HUES48 (cell line): Measurements from ENCODE around the gene ASTN2.

ENCODE experiments used
- H3K27ac ChIP-seq: one replicate; pipeline ENCODE4 v1.7.0; 2013; ENCODE audit warnings: low read depth, low read length, inconsistent platforms
- H3K27me3 ChIP-seq: 2 replicates; pipeline ENCODE4 v1.6.1; 2013; ENCODE audit warnings: mild to moderate bottlenecking, low read length; ENCODE audit not compliant: control insufficient read depth, insufficient read depth
- H3K36me3 ChIP-seq: 2 replicates; pipeline ENCODE4 v1.6.1; 2013; ENCODE audit warnings: low read length; ENCODE audit not compliant: control insufficient read depth, insufficient read depth
- H3K4me1 ChIP-seq: 2 replicates; pipeline ENCODE4 v1.6.1; 2013; ENCODE audit warnings: mild to moderate bottlenecking, low read length; ENCODE audit not compliant: control insufficient read depth, insufficient read depth
- H3K4me3 ChIP-seq: 2 replicates; pipeline ENCODE4 v1.5.1; 2013; ENCODE audit warnings: mild to moderate bottlenecking, low read depth, low read length
- H3K9ac ChIP-seq: 2 replicates; pipeline ENCODE4 v1.6.1; 2013; ENCODE audit warnings: mild to moderate bottlenecking, low read depth, low read length, moderate library complexity
- H3K9me3 ChIP-seq: 2 replicates; pipeline ENCODE4 v1.6.1; 2013; ENCODE audit warnings: low read length; ENCODE audit not compliant: control insufficient read depth, insufficient read depth

ASTN2 gene

DNA sequence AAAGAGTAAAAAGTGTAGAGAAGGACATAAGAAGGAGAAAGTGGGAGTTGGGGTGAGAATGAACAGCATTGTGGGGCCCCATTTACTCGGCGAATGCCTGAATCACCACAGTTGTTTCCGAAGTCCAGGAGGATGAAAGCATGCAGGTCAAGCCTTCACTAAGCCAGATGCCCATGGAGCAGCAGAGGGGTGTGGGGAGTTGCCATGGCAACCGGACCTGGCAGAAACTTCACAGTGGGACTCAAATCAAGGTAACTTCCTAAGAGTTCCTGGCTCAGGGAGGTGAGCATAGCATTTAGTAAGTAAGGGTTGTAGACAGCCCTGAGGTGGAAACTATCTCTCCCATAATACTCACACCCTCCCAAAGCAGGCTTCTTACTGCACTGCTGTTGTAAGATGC lies 370.6 kb downstream of the ASTN2 start:
- H3K9ac ChIP-seq: no peak overlapping the region
- H3K9me3 ChIP-seq: no peaks in the 10 kb centered on the region
- no peaks in the 10 kb centered on the region for H3K27me3 ChIP-seq
- peaks cover 8% of the 10 kb centered on the region; the same call in 1 of the 2 replicates for H3K4me1 ChIP-seq
- H3K36me3 ChIP-seq: no peaks in the 10 kb centered on the region
- H3K27ac ChIP-seq: no peak overlapping the region
- no peak overlapping the region for H3K4me3 ChIP-seq

DNA sequence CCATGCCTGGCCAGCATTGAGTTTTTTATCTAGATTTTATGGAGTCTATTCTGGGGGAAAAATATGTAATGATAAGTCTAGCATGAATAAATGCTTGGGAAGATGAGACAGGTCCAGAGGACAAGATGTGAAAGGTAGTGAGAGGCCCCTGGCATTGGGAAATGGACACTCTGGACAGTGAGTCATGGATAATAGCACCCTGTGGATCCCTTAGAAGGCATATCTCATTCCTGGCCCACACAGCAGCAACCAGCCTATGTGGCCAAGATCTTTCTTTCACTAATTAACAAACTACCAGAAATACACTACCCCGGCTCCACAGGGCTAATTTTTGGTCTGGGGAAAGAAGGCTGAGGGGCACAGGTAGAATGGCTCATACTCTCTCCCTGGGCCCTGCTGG lies 371.7 kb downstream of the ASTN2 start:
- no peaks in the 10 kb centered on the region for H3K36me3 ChIP-seq
- H3K27ac ChIP-seq: no peak overlapping the region
- H3K4me1 ChIP-seq: peaks cover 8% of the 10 kb centered on the region; the same call in 1 of the 2 replicates

GRCh38 chr9:117035546-117035945 lies 379.3 kb downstream of the ASTN2 start:
- H3K27me3 ChIP-seq: no peaks in the 10 kb centered on the region
- H3K9ac ChIP-seq: no peak overlapping the region
- H3K27ac ChIP-seq: no peak overlapping the region
- H3K36me3 ChIP-seq: no peaks in the 10 kb centered on the region
- no peak overlapping the region for H3K4me3 ChIP-seq
- no peaks in the 10 kb centered on the region for H3K9me3 ChIP-seq
- no peaks in the 10 kb centered on the region for H3K4me1 ChIP-seq

More for the DNA sequence above, 371.7 kb downstream of the ASTN2 start:
- Histone ChIP-seq H3K27me3 (no peaks in the 10 kb centered on the region), H3K9me3 (no peaks in the 10 kb centered on the region), H3K9ac (no peak overlapping the region), H3K4me3 (no peak overlapping the region)

DNA sequence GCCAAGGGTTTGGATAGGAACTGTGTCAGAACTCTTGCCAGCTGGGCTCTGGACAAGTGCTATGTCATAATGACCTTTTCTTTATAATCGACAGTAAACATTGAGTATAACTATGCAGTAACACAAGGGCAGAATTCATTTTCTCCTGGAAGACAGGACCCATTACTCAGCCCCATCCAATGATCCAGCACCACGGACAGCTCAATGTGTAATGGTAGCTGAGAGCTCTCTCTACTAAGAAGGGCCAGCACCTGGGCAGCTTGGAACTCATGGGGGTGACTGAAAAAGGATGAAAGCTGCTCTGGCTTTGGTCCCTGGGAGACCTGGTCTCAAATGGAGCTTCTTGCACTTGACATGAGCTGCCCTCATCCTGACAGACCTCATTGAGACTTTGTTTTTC lies 380.0 kb downstream of the ASTN2 start:
- H3K4me1 ChIP-seq: no peaks in the 10 kb centered on the region
- H3K9me3 ChIP-seq: no peaks in the 10 kb centered on the region
- no peak overlapping the region for H3K9ac ChIP-seq
- H3K4me3 ChIP-seq: no peak overlapping the region
- no peaks in the 10 kb centered on the region for H3K27me3 ChIP-seq
- H3K27ac ChIP-seq: no peak overlapping the region
- no peaks in the 10 kb centered on the region for H3K36me3 ChIP-seq

DNA sequence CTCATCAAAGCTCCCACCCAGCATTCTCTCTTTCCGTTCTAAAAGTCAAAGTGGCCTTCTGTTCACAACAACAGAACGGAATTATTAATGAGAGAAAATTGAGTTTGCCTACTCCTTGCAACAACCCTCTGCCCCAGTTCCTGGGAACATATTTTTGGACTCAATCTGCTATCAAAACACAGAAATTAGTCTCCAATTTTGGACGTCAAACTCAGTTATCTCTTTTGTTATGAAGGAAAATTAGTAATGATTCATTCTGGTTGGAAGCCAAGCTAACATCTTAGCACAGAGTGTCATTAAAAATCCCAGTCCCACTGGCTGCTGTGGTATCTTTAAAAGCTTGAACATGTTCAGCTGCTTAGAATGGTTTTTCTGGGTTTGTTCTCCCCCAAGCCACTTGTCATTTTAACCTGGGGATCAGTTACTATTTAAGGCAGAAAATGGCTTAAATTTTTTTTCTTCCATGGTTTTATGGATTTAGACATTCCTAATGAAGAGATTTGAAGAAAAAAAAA lies 384.5 kb downstream of the ASTN2 start:
- no peaks in the 10 kb centered on the region for H3K36me3 ChIP-seq
- no peak overlapping the region for H3K9ac ChIP-seq
- no peaks in the 10 kb centered on the region for H3K27me3 ChIP-seq
- no peaks in the 10 kb centered on the region for H3K9me3 ChIP-seq
- no peaks in the 10 kb centered on the region for H3K4me1 ChIP-seq
- no peak overlapping the region for H3K4me3 ChIP-seq
- H3K27ac ChIP-seq: no peak overlapping the region

DNA sequence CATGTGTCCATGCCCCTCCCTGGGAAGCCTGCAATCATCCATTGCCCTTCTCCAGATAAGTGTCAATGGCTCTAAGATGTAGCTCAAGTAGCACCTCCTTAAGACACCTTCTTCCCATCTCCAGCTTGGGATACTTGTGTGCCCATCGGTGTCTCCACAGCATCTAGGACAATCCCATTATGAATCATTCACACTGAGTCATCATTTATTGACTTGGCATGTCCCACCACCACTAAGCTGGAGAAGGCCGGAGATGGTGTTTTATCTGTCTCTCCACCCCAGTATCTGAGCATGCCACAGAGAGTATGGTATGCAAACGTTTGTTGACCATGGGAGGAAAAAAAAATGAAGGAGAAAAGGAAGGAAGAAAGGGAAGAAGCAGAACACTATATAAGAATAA lies 385.5 kb downstream of the ASTN2 start:
- Histone ChIP-seq H3K4me3 (no peak overlapping the region), H3K9ac (no peak overlapping the region), H3K4me1 (no peaks in the 10 kb centered on the region), H3K27ac (no peak overlapping the region), H3K36me3 (no peaks in the 10 kb centered on the region), H3K9me3 (no peaks in the 10 kb centered on the region), H3K27me3 (no peaks in the 10 kb centered on the region)

GRCh38 chr9:117028103-117028858 lies 386.6 kb downstream of the ASTN2 start:
- H3K36me3 ChIP-seq: no peaks in the 10 kb centered on the region
- no peak overlapping the region for H3K9ac ChIP-seq
- H3K9me3 ChIP-seq: no peaks in the 10 kb centered on the region
- no peak overlapping the region for H3K27ac ChIP-seq
- peaks cover 2% of the 10 kb centered on the region for H3K4me1 ChIP-seq
- H3K4me3 ChIP-seq: no peak overlapping the region
- H3K27me3 ChIP-seq: no peaks in the 10 kb centered on the region

GRCh38 chr9:117021906-117022305 lies 393.0 kb downstream of the ASTN2 start:
- H3K4me3 ChIP-seq: no peak overlapping the region
- peaks cover 26% of the 10 kb centered on the region for H3K4me1 ChIP-seq
- H3K36me3 ChIP-seq: no peaks in the 10 kb centered on the region
- H3K27me3 ChIP-seq: no peaks in the 10 kb centered on the region
- no peak overlapping the region for H3K27ac ChIP-seq
- no peaks in the 10 kb centered on the region for H3K9me3 ChIP-seq
- H3K9ac ChIP-seq: no peak overlapping the region

- H3K27me3 ChIP-seq: no peaks in the 10 kb centered on the region
- no peak overlapping the region for H3K9ac ChIP-seq
- H3K4me3 ChIP-seq: no peak overlapping the region
- no peaks in the 10 kb centered on the region for H3K9me3 ChIP-seq
- peaks cover 26% of the 10 kb centered on the region for H3K4me1 ChIP-seq
- no peaks in the 10 kb centered on the region for H3K36me3 ChIP-seq
- no peak overlapping the region for H3K27ac ChIP-seq
Observed at GRCh38 chr9:117018966-117019617, 395.8 kb downstream of the ASTN2 start.

DNA sequence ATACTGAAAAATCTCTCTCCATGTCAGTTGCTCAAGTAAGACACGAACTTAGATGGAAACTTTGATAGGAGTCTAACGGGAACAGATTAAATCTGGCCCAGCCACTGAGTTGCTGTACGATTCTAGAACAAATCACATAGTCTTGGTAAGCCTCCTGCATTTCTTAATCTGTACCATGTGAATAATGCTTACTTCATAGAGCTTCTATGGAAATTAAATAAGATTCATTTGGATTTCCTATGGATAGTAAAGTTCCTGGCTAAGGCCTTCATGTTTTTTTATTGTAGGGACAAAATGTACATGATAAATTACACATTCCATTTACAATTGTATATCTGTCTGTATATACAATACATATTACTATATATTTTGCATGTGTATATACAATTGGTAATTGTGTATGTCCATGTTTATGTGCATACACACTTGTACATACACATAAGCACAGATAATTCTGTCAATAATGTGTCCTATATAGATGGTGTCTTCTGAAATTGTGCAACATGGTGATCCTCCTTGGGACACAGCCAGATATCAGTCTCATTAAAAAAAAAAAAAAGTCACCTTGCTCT lies 397.4 kb downstream of the ASTN2 start:
- no peaks in the 10 kb centered on the region for H3K36me3 ChIP-seq
- no peaks in the 10 kb centered on the region for H3K27me3 ChIP-seq
- H3K27ac ChIP-seq: no peak overlapping the region
- H3K9ac ChIP-seq: no peak overlapping the region
- peaks cover 19% of the 10 kb centered on the region for H3K4me1 ChIP-seq
- no peaks in the 10 kb centered on the region for H3K9me3 ChIP-seq
- H3K4me3 ChIP-seq: no peak overlapping the region

- Histone ChIP-seq H3K9me3 (no peaks in the 10 kb centered on the region), H3K36me3 (no peaks in the 10 kb centered on the region), H3K9ac (no peak overlapping the region), H3K4me3 (no peak overlapping the region), H3K27ac (no peak overlapping the region), H3K27me3 (no peaks in the 10 kb centered on the region), H3K4me1 (peaks cover 7% of the 10 kb centered on the region)
Observed at GRCh38 chr9:117014061-117014460, 400.8 kb downstream of the ASTN2 start.
